Measurements from ENCODE around the gene EYA2.

Gene EYA2

DNA sequence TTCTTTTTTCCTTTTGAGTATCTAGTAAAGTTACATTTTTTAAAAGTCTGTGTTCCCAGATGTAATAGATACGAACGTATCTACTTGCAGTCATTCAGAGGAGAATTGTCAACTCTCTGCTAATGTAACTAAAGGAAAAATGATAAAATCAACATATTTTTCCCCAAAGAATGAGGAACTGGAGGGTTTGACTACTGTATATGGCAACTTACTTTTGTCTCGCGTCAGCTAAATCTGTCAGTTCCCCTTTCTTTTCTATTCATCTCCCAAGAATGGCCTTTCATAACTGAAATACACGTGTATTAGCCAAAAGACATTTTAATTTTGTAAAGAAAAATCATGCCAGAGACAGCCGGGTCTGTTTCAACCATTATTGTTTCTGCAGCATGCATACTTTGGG is 5.4 kb downstream of the EYA2 start:
- ChIA-PET CTCF (no interaction called here), POLR2A (no interaction called here)
- no peak overlapping the region for H3K4me3 ChIP-seq (ENCODE audit: low read depth, low read length)
- TF ChIP-seq, protein P1, sequence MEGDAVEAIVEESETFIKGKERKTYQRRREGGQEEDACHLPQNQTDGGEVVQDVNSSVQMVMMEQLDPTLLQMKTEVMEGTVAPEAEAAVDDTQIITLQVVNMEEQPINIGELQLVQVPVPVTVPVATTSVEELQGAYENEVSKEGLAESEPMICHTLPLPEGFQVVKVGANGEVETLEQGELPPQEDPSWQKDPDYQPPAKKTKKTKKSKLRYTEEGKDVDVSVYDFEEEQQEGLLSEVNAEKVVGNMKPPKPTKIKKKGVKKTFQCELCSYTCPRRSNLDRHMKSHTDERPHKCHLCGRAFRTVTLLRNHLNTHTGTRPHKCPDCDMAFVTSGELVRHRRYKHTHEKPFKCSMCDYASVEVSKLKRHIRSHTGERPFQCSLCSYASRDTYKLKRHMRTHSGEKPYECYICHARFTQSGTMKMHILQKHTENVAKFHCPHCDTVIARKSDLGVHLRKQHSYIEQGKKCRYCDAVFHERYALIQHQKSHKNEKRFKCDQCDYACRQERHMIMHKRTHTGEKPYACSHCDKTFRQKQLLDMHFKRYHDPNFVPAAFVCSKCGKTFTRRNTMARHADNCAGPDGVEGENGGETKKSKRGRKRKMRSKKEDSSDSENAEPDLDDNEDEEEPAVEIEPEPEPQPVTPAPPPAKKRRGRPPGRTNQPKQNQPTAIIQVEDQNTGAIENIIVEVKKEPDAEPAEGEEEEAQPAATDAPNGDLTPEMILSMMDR (IDR thresholded peaks at IDR 0.05; ENCODE audit: insufficient read depth, low read length, missing control alignments) = no peak
- no peak for DNase-seq (ENCODE audit: low read depth, low spot score)

DNA sequence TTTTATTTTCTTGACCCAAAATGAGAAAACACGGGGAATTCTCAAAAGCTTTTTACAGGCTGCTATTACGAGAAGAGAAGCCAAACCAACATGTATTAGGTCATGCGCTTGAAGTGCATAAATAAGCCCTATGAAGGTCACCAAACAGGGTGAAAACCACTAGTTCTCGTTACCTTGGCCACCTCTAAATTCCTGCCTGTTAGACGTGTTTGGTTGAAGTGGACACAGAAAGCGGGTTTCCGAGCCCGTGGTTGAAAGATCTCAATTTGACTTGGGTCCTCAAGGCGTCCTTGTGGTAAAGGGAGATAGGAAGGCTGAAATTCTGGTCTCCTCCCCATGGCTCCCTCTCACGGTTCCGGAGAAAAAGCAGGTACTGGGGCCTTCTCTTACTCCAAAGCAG is 6.2 kb downstream of the EYA2 start:
- ChIA-PET POLR2A (no interaction called here), CTCF (no interaction called here)
- DNase-seq (ENCODE audit: low read depth, low spot score) = no peak
- TF ChIP-seq, protein P1 (IDR thresholded peaks at IDR 0.05; ENCODE audit: insufficient read depth, low read length, missing control alignments) = no peak
- no peak overlapping the region for H3K4me3 ChIP-seq (ENCODE audit: low read depth, low read length)

DNA sequence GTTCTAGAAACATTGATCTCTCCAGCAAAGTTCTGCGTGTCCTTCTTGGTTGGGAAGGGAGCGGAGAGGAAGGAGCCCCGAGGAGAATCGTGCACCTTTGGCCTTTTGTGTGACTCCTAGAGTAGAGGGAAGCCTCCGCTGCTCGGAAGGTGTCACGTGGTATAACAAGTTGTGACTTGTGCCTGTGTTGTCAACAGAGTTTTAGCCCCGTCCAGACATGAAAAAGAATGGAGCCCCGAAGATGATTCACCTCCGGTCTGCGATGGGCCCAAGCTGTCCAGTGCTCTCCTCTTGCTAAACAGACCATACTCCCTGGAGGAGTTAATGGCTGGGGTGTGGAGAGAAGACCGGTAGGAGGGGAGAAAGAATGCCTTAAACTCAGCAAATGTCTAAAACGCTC is 7.0 kb downstream of the EYA2 start:
- no peak for DNase-seq (ENCODE audit: low read depth, low spot score)
- TF ChIP-seq, protein P1 (IDR thresholded peaks at IDR 0.05; ENCODE audit: insufficient read depth, low read length, missing control alignments) = no peak
- no peak overlapping the region for H3K4me3 ChIP-seq (ENCODE audit: low read depth, low read length)
- ChIA-PET CTCF (no interaction called here), POLR2A (no interaction called here)

DNA sequence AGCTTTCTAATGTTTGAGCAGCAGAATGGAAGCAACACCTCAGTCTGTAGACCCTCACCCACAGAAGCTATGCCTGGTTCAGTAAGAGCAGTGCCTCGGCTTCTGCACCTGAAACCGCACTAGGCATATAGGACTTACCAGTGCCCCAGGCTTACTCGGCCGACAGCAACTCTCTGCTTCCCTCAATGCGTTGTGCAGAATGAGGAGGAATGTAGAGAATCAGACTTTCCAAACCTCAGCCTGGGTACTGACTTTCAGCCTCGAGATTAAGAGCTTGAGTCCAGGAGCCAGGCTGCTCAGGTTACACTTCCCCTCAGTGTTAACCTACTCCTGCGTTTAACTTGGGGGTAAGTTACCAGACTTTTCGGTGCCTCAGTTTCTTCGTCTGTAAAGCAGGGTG is 8.6 kb downstream of the EYA2 start:
- ChIA-PET CTCF (no interaction called here), POLR2A (no interaction called here)

DNA sequence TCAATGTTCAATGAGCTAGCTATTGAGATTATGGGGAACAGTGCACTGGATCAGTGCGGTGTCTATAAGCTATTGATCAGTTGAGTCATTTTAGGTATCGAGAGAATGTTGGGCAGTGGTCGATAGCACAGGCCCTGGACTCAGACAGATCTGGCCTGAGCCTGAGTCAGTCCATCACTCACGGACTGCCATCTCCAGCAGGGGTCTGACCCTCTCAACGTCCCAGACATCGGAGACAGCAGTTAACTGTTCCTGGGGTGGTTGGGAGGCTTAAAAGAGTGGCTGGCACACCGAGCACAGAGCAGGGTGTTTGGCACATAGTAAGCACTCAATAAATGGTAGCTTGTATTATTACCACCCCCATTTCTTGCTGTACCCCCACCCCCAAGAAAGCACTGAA is 9.3 kb downstream of the EYA2 start:
- POLR2A ChIA-PET = no interaction called here
- TF ChIP-seq, protein P1 (IDR thresholded peaks at IDR 0.05; ENCODE audit: insufficient read depth, low read length, missing control alignments) = no peak
- CTCF ChIA-PET = interaction anchor here (1.0 kb wide), 1 partner anchor 23 kb away, joined by 3 read pairs; no protein-coding TSS in a partner anchor

More for the DNA sequence above, 8.6 kb downstream of the EYA2 start:
- H3K4me3 ChIP-seq (ENCODE audit: low read depth, low read length) = no peak overlapping the region
- TF ChIP-seq, protein P1 (IDR thresholded peaks at IDR 0.05; ENCODE audit: insufficient read depth, low read length, missing control alignments) = no peak
- no peak for DNase-seq (ENCODE audit: low read depth, low spot score)

DNA sequence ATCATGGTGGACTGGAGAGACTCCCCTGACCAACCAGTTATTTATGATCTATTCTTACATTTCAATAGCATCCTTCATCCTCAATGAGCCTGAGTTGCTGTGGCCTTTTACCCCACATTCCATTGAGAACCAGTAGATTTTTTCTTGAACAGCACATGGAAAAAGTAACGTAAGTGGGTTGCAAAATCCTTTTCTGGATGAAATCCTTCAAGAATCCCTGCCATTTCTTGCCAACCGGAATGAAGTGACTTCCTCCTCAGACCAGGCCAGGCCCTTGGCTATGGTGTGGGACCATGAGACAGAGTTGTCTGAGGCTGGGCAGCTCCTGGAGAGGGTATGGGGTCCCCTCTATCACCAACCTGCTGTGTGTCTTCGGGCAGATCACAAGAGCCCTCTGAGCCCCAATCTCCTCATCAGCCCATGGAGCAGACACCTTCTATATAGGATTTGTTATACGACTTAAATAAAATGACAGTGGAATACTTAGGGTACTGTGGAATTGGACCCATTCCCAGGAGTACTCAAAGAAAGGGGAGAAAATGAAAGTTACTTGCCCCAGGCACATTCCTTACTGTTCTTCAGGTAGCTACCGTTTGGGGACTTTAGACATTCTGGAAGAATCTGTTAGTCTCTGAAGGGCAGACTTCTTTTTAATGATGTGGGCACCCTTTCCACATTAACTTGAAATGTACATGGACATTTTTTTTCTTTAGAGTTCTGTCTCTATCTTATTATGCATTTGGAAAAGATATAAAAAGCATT is 10.9 kb downstream of the EYA2 start:
- TF ChIP-seq, protein P1 (IDR thresholded peaks at IDR 0.05; ENCODE audit: insufficient read depth, low read length, missing control alignments) = no peak
- POLR2A ChIA-PET = no interaction called here
- H3K4me3 ChIP-seq (ENCODE audit: low read depth, low read length) = no peak overlapping the region
- DNase-seq (ENCODE audit: low read depth, low spot score) = no peak
- CTCF ChIA-PET = no interaction called here

More for the DNA sequence above, 9.3 kb downstream of the EYA2 start:
- no peak for DNase-seq (ENCODE audit: low read depth, low spot score)
- no peak overlapping the region for H3K4me3 ChIP-seq (ENCODE audit: low read depth, low read length)

Measured in AG04449 (cell line).